ENCODE results near the gene FAM174B. TPM values are rescaled to one million over a fixed set of nuclear protein-coding genes. Genes with fewer than 3 reads are reported as not detected.

The FAM174B gene
- total and polyA plus RNA-seq, 2 donors from 2014 or later = 9.8 to 13.8 TPM

- H3K27ac ChIP-seq (ENCODE audit: low read depth in 2 of 2, low read length in 2 of 2) = no peak overlapping the region
- no peaks in the 10 kb centered on the region for H3K9me3 ChIP-seq (ENCODE audit: control insufficient read depth in 2 of 3, insufficient read depth in 1 of 3, low read length in 3 of 3)
- no peak for TF ChIP-seq CTCF (IDR thresholded peaks at IDR 0.05; ENCODE audit: borderline replicate concordance, extremely low read depth, insufficient read depth)
- intact Hi-C loops (cut with DNase I) = no loop called here
- no peaks in the 10 kb centered on the region for H3K36me3 ChIP-seq (ENCODE audit: control insufficient read depth in 2 of 3, insufficient read depth in 3 of 3, low read length in 3 of 3)
- H3K9ac ChIP-seq (ENCODE audit: low read length in 3 of 3) = no peak overlapping the region
- no peaks in the 10 kb centered on the region for H3K27me3 ChIP-seq (ENCODE audit: control insufficient read depth, insufficient read depth, low read length)
- no peak overlapping the region for H3K4me3 ChIP-seq (ENCODE audit: low read length in 3 of 3)
- DNase-seq = peak in 1 of 5 donors; percentile 11
- FAIRE-seq = no peak
- peaks cover 0 to 5% (median 0%) of the 10 kb centered on the region in 3 donors for H3K4me1 ChIP-seq (ENCODE audit: control insufficient read depth in 2 of 3, insufficient read depth in 2 of 3, low read depth in 1 of 3, low read length in 3 of 3)
Observed at GRCh38 chr15:92671406-92671805, 15.8 kb upstream of the FAM174B start.

DNA sequence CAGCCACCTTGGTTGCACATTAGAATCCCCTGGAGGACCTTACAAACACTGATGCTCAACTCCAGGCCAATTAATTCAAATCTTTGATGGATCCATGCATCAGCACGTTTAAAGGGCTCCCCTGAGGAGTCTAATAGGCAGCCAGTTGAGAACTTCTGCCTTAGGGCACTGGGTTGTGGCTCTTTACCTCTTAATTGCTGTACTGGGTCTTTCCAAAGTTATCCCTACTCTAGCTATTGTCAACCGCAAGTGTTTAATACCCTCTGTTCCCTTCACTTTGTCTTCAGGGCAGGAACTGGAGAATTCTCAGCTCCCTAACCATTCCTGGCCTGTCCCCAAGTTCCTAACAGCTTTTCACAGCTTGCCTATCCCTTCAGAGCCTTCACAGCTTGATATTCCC lies 15.0 kb upstream of the FAM174B start:
- Histone ChIP-seq H3K4me3 (ENCODE audit: low read length in 3 of 3) (no peak overlapping the region), H3K9me3 (ENCODE audit: control insufficient read depth in 2 of 3, insufficient read depth in 1 of 3, low read length in 3 of 3) (no peaks in the 10 kb centered on the region), H3K27ac (ENCODE audit: low read depth in 2 of 2, low read length in 2 of 2) (no peak overlapping the region), H3K9ac (ENCODE audit: low read length in 3 of 3) (no peak overlapping the region), H3K36me3 (ENCODE audit: control insufficient read depth in 2 of 3, insufficient read depth in 3 of 3, low read length in 3 of 3) (no peaks in the 10 kb centered on the region), H3K4me1 (ENCODE audit: control insufficient read depth in 2 of 3, insufficient read depth in 2 of 3, low read depth in 1 of 3, low read length in 3 of 3) (peaks cover 0 to 5% (median 0%) of the 10 kb centered on the region in 3 donors), H3K27me3 (ENCODE audit: control insufficient read depth, insufficient read depth, low read length) (no peaks in the 10 kb centered on the region)
- DNase-seq (no peak), FAIRE-seq (no peak)
- no peak for TF ChIP-seq CTCF (IDR thresholded peaks at IDR 0.05; ENCODE audit: borderline replicate concordance, extremely low read depth, insufficient read depth)
- intact Hi-C loops (cut with DNase I) = no loop called here

- intact Hi-C loops (cut with DNase I) = no loop called here
Observed at GRCh38 chr15:92669432-92669831, 13.9 kb upstream of the FAM174B start.

More at GRCh38 chr15:92669432-92669831, 13.9 kb upstream of the FAM174B start:
- Histone ChIP-seq H3K9ac (ENCODE audit: low read length in 3 of 3) (no peak overlapping the region), H3K4me3 (ENCODE audit: low read length in 3 of 3) (no peak overlapping the region), H3K4me1 (ENCODE audit: control insufficient read depth in 2 of 3, insufficient read depth in 2 of 3, low read depth in 1 of 3, low read length in 3 of 3) (peaks cover 0 to 7% (median 0%) of the 10 kb centered on the region in 3 donors), H3K36me3 (ENCODE audit: control insufficient read depth in 2 of 3, insufficient read depth in 3 of 3, low read length in 3 of 3) (no peaks in the 10 kb centered on the region), H3K27me3 (ENCODE audit: control insufficient read depth, insufficient read depth, low read length) (no peaks in the 10 kb centered on the region), H3K9me3 (ENCODE audit: control insufficient read depth in 2 of 3, insufficient read depth in 1 of 3, low read length in 3 of 3) (no peaks in the 10 kb centered on the region), H3K27ac (ENCODE audit: low read depth in 2 of 2, low read length in 2 of 2) (no peak overlapping the region)
- DNase-seq = no peak
- FAIRE-seq = no peak
- no peak for TF ChIP-seq CTCF (IDR thresholded peaks at IDR 0.05; ENCODE audit: borderline replicate concordance, extremely low read depth, insufficient read depth)
